Fibroblast of skin of left quadriceps (primary cell): ENCODE data around the gene MAP2K2.
A peak's percentile ranks its signal among the peaks of the same experiment; 100 is the strongest.
"Not testable (repeated sequence)": the region's sequence is repeated elsewhere in the genome, so short reads cannot be mapped to it uniquely, and the experiment has no call there.

Experiments used
- DNase-seq, 2 experiments: peaks; one replicate each; pipeline ENCODE4 v3.0.0-alpha.2; 2013; ENCODE audit warnings: low read depth in 2 of 2

The MAP2K2 gene

DNA sequence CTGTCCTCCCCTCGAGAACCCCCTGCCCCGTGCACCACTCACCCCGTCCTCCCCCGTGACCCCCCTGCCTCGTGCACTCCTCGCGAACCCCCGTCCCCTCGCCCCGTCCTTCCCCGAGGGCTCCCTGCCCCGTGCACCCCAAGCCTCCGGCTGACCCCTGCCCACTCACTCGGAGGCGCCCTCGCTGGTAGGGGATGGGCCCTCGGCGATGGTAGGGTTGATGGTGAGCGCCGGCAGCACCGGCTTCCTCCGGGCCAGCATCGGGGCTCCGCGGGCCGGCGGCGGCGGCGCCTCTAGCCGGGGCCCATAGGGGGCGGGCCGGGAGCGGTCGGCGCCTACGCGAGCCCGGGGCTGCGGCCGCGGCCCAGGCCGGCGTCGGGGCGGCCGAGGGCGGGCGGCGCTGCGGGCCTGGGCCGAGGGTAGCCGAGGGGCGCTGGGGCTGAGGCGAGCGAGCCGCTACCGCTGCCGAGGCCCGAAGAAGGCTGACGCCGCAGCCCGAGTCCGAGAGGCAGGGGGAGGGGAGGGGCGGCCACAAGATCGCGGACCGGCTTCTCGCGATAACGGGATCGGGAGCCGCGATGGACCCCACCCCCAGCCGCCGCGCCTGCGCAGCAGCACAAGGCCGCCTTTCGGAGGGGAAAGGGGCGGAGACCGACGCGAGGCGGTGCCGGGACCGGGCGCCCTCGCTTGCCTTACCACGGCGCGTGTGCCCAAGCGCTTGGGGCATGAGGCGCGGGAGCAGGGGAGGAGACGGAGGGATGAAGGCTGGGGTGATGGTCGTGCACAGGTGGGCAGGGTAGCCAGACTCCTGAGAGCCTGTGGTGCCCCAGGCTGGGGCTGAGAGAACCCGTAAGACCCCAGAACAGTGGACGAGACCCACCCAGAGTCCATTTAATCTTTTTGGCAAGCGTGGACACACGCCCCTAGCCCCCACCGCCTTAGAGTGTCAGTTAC, at the start of gene MAP2K2:
Gene MAP2K2, minus strand, starts transcription at position 508 of the 954 bp plus-strand sequence. Its CDS starts 247 bp downstream, at position 261.
- peak; percentile 75 to 77 for DNase-seq

DNA sequence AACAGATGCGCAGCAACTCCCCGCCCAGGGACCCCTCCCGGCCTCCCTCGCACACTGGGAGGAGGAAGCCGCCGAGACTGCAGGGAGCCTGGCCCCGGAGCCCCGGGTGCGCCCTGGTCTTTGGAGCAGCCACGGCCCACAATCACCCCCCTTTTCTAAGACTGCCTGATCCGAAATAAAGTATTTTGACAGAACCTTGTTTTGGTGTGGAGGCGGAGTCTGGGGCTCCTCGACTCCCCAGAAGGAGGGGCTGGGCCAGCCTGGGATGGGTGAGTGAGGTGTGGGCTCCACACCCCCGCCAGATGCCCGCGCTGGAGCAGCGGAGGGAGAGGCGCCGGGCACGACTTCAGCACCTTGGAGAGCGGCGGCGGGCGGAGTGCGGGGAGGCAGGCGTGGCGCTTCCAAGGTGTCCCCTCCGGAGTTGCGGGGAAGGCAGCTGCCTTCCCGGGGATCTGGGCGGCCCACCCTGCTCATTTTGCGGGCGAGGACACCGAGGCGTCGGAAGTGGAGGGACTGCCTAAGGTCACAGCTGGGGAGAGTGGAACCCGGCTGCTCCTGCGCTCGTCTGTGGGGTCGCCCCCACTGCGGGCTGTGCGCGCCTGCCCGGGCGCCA, 49.0 kb upstream of the MAP2K2 start:
- no peak for DNase-seq

DNA sequence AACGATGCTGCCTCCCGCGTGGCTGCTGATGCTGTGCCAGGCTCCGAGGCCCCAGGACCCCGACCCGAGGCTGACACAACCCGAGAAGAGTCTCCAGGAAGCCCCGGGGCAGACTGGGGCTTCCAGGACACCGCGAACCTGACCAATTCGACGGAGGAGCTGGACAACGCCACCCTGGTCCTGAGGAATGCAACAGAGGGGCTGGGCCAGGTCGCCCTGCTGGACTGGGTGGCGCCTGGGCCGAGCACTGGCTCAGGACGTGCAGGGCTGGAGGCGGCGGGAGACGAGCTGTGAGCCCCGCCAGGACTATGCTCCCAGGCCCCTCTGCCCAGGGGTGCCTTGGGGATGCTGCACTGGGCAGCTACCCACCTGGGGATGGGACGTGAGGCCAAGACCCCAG, 47.8 kb upstream of the MAP2K2 start:
- DNase-seq = no peak

DNA sequence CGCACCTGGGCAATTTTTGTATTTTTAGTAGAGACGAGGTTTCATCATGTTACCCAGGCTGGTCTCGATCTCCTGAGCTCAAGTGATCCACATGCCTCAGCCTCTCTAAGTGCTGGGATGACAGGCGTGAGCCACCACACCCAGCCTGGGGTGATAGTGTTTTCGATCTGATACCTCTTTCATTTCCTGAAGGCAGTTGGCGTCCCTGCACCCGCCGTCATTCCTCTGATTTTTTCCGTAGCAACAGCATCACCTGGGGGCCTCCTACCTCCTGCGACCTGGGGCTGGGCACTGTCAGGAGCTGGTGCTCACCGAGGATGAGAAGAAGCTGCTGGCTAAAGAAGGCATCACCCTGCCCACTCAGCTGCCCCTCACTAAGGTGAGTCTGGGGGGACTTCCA, 40.3 kb upstream of the MAP2K2 start:
- DNase-seq = no peak

DNA sequence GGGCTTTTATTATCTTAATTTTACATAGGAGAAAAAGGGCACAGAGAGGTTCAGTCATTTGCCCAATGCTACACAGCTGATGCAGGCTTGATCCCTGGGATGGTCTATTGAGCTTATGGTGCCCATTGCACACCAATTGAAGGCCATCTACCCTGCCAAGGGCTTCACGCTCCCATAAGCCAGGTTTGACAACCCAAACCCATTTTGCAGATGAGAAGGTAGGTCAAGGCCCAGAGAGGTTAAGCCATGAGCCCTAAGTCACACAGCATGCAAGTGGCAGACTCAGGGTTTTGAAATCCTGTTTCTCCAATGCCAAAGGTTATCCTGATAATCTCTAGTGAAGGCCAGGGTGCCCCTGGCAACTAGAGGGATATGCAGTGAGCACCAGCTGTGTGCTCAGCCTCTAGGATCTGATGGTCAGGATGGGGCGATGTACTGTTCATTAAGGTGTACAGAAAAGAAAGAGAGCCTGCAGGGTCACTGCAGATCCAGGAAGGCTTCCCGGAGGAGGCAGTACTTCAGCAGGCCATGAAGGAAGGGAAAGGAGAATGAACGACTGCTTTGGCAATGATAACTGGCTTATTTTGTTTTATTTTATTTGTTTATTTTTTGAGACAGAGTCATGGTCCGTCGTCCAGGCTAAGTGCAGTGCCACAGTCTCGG, 37.6 kb upstream of the MAP2K2 start:
- no peak for DNase-seq

DNA sequence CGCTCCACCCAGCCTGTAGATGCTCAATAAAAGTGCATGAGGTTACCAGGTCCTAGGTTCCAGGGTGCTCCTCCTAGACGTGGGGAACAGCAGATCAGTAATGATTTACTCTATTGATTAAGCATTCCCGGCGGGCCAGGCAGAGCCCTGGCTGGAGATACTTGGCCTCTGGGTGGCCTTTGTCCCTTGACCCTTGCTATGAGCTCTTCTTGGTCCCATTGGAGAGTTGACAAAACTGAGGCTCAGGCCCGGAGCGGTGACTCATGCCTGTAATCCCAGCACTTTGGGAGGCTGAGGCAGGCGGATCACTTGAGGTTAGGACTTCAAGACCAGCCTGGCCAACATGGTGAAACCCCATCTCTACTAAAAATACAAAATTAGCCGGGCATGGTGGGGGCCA, 34.0 kb upstream of the MAP2K2 start:
- not testable (repeated sequence) for DNase-seq

DNA sequence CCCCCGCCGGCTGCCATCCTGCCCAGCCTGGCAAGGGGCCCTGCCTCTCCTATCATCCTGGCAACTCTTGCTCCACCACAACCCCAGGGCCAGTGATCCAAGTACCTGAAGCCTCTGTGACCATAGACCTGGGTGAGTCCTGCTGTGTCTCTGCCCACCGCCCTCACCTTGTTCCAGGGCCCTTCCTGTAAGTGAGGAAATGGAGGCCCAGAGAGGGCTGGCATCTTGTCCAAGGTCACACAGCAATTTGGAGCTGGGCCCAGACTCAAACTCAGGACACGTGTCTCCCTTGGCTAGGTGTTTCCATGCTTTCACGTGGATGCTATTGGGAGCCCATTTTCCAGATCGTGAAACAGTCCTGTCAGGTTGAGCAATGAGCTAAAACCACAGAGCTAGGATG, 33.2 kb upstream of the MAP2K2 start:
- DNase-seq = no peak

DNA sequence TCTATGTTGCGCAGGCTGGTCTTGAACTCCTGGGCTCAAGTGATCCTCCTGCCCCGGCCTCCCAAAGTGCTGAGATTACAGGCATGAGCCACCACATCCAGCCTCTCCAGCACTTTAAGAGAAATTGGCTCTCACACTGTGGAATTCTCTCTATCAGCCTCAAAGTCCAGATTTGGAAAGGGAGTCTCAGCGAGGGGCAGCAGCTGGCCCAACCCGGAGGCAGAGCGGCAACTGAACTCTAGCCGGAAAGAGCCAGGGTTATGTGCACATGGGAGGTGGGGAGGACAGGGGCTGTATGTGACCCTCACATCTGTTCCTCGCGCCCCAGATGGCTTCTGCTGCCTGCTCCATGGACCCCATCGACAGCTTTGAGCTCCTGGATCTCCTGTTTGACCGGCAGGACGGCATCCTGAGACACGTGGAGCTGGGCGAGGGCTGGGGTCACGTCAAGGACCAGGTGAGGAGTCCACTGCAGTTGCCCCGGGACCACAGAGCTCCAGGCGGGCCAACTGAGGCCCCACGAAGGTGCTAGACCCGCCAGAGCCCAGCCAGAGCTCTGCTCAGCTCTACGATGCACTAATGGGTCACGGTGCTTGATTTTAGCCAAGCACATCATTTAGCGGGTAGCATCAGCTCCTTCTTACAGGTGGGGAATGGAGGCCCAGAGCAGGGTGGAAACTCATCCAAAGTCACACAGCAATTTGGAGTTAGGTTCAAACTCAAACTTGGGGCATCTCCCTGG, 30.8 kb upstream of the MAP2K2 start:
- no peak for DNase-seq

DNA sequence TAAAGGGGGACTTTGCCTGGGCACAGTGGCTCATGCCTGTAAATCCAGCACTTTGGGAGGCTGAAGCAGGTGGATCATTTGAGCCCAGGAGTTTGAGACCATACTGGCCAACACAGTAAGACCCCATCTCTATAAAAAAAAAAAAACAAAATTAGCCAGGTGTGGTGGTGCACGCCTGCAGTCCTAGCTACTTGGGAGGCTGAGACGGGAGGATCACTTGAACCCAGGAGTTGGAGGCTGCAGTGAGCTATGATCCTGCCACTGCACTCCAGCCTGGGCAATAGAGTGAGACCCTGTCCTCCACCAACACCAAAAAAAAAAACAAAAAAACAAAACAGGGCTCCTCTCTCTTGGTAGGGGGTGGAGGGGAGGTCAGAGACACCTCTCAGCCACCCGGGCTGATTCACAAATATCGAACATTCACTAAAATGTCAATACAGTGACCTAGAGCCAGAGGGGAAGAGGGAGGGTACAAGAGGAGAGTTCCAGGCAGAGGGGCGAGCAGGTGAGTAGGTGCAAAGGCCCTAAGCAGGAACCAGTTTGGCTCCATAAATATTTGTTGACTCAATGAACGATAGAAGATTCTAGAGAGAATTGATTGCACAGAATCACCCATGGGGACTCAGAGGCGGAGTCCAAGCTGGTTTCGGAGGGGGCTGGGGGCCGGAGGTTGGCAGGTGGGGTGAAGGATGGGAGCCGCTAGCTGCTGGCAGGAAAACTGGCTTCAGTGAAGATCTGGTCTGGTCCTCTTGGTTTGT, 28.5 kb upstream of the MAP2K2 start:
- no peak for DNase-seq

DNA sequence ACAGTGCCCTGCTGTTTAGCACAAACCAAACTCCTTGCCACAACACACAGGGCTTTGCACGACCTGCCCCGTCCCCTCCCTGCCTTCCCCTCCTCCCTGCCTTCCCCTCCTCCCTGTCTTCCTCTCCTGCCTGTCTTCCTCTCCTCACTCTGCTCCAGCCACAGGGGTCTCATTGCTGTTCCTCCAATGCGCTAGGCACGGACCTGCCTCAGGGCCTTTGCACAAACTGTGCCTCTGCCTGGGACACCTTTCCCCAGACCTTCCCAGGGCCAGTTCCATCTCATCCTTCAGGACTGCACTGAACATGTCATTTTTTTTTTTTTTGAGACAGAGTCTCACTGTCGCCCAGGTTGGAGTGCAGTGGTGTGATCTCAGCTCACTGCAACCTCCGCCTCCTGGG, 27.7 kb upstream of the MAP2K2 start:
- DNase-seq = no peak

DNA sequence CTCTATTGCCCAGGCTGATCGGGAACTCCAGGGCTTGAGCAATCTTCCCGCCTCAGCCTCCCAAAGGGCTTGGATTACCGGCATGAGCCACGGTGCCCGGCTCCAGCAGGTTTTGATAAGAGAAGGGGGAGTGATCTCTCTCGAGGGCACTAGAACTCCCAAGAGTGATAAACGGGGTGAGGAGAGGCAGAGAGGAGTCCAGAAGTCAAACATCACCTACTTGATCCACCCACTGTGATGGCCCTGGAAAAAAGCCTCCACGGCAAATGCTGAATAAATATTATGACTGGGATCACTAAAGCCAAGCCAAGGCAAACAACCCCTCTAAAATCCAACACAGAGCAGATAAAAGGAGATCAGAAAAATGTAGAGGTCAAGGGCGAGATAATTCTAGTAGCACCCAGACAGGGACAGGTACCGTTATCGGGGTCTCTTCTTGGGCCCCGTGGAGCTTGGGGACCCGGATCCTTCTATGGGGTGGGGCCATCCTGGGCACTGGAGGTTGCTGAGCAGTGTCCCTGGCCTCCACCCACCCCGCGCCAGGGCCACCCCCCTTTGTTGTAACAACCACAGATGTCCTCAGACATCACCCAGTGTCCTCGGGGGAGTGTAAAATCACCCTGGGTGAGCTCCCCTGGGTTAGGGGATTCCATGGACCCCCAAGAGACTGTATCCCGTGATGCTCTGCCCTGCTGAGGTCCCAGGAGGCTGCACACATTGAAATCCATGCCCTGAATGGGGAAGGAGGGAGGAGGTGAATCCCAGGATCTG, 25.8 kb upstream of the MAP2K2 start:
- no peak for DNase-seq

DNA sequence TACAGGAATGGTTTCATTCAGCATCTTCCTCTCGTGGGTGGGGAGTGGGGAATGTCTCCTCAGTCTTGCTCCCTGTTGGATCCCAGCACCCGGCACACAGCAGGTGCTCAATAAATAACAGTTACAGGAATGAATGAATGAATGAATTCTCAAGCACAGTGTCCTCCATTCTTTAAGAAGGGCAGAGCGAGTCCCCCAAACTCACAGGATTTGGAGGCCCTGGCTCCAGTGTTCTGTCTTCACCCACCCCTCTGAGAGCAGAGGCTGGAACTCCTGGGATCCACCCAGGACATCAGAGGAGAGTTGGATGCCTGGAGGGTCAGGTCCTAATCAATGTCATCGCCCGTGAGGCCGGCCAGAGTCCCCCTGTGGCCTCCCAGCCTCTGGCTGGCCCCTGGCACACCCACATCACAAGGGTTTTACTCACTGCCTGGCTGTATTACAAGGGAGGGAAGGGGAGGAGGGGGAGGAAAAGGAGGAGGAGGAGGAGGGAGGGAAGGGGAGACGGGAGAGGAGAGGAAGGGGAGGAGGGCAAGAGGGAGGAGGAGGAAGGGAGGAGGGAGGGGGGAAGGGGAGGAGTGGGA, 20.8 kb upstream of the MAP2K2 start:
- DNase-seq = no peak

DNA sequence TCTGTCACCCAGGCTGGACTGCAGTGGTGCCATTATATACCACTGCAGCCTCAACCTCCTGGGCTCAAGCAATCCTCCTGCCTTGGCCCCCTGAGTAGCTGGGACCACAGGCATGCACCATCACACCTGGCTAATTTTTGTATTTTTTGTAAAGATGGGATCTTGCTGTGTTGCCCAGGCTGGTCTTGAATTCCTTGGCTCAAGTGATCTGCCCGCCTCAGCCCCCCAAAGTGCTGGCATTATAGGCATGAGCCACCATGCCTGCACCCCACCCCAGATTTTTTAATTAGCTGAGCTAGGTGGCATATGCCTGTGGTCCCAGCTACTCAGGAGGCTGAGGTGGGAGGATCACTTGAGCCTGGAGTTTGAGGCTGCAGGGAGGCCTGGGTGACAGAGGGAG, 19.0 kb upstream of the MAP2K2 start:
- DNase-seq = not testable (repeated sequence)

DNA sequence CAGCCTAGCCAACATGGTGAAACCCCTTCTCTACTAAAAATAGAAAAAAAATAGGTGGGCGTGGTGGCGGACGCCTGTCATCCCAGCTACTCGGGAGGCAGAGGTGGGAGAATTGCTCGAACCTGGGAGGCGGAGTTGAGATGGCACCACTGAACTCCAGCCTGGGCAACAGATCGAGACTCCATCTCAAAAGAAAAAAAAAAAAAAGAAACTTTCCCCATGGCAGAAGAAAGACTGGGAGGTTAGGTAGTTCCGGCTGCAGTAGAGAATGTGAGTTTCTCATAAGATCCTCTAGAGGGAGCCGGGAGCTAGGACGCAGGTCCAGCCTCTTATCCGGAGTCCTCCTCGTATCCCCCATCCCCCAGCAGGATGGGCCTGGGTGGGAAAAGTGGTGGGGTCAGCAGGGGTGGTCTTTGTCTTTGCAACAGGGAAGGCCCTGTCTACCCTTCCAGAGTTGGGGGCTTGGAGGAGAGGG, 16.4 kb upstream of the MAP2K2 start:
- DNase-seq = no peak

DNA sequence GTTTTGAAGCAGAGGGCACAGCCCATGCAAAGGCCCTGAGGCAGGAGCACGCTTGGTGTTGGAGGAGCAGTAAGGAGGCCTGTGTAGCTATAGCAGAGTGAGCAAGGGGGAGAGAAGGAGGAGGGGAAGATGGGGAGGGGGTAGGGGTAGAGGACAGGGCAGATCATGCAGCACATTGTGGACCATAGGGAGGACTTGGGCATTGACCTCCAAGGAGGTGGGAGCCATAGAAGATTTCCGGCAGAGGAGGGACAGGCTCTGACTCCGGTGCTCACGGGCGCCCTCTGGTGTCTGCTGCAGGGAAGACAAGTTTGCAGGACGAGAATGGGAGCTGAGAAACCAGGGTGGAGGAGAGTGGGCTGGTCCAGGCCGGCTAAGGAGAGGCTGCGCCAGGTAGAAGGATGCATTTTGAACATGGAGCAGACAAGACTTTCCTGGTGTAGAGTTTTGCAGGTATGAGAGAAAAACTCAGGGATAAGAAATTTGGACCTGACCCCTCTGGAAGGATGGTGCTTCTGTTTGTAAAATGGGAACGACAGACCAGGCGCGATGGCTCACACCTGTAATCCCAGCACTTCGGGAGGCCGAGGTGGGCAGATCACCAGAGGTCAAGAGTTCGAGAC, 15.8 kb upstream of the MAP2K2 start:
- DNase-seq = no peak

DNA sequence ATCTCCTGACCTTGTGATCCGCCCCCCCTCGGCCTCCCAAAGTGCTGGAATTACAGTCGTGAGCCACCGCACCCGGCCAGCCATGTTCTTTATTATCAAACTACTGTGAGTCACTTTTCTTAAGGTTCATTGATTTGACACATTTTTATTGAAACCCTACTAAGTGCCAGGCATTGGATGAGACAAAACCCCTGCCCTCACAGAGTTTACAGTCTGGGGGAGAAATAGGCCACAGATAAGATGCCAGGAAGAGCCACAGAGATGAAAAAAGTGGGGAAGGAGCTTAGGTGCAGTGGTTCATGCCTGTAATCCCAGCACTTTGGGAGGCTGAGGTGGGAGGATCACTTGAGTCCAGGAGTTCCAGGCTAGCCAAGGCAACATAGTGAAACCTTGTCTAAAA, 14.5 kb upstream of the MAP2K2 start:
- no peak for DNase-seq

DNA sequence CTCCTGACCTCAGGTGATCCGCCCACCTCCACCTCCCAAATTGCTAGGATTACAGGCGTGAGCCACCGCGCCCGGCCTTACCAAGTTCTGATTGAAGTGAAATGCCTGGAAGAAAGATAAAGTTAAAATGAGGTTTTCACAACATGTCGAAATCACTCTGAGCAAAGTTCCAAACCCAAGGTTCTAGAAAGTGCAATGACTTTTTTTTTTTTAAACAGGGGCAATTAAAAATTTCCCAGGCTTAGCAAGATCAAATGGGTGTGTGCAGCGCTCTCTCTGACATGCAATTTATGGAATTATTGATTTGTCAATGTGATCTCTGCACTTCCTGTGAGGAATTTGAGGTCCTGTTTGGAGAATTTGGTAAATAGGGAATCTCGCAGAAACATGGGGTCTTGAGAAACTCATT, 12.8 kb upstream of the MAP2K2 start:
- DNase-seq = no peak

DNA sequence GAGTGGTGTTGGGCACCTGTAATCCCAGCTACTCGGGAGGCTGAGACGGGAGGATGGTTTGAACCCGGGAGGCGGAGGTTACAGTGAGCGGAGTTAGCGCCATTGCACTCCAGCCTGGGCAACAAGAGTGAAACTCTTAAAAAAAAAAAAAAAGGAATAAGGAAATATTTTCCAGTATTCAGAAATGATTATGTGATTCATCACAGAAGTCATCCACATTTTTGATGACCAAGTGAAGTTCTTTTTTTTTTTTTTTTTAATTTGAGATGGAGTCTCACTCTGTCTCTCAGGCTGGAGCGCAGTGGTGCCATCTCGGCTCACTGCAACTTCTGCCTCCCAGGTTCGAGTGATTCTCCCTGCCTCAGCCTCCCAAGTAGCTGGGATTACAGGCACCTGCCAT, 11.5 kb upstream of the MAP2K2 start:
- not testable (repeated sequence) for DNase-seq

DNA sequence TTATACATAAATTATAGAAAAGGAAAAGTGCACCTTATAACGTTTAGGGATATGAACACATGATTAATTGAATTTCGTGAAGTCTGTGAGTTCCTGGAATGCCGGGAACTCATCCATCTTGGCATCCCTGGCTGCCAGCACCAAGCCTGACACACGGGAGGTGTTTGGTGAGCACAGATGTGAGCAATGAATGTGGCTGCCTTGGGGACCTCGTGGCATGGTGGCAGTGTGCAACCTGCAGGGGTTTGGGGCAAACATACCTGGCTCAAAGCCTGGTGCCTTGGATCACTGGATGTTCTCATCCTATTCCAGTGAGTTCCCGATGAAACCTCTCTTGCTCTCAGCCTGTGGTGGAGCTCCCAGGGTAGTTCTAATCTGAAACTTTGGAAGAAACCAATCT, 10.4 kb upstream of the MAP2K2 start:
- no peak for DNase-seq
